H1 (cell line): ENCODE data around the gene GALNT4. TPM values are rescaled to one million over a fixed set of nuclear protein-coding genes. Genes with fewer than 3 reads are reported as not detected.

ENCODE experiments used
- CTCF ChIA-PET: fragments of 300-600 bp; sonication (Branson Sonifier 250); formaldehyde crosslinking; loops from one replicate; lab custom pipeline; 2021; ENCODE audit not compliant: partially characterized antibody; lab: Charles Lee
- POLR2A ChIA-PET: fragments of 300-600 bp; sonication (Branson Sonifier 250); formaldehyde crosslinking; loops from one replicate; lab custom pipeline; 2021; ENCODE audit warnings: inconsistent platforms; ENCODE audit not compliant: partially characterized antibody; lab: Charles Lee
- DNase-seq, 2 experiments: peaks; one replicate each; pipeline versions ENCODE4 v3.0.0 to v3.0.0-alpha.2; 2010 to 2022; ENCODE audit warnings: low spot score in 2 of 2, low read depth in 1 of 2, mixed read lengths in 1 of 2
- FAIRE-seq: peaks from 2 replicates; lab custom pipeline; 2011; peaks lifted over from hg19 to GRCh38; lab: Jason Lieb, UNC
- H2AFZ ChIP-seq: 2 replicates; pipeline ENCODE4 v1.8.1; 2012; ENCODE audit warnings: low read length, inconsistent platforms
- H2AK5ac ChIP-seq: 2 replicates; pipeline ENCODE4 v1.6.1; 2013; ENCODE audit warnings: low read depth, low read length
- H2BK120ac ChIP-seq: replicated peaks from 2 replicates; pipeline ENCODE3; 2013; ENCODE audit warnings: low read depth, low read length, inconsistent platforms
- H2BK12ac ChIP-seq: 2 replicates; pipeline ENCODE4 v1.6.1; 2013; ENCODE audit warnings: low read depth, low read length
- H2BK15ac ChIP-seq: 2 replicates; pipeline ENCODE4 v1.6.1; 2013; ENCODE audit warnings: low read length
- H2BK20ac ChIP-seq: 2 replicates; pipeline ENCODE4 v1.6.1; 2013; ENCODE audit warnings: low read length
- H2BK5ac ChIP-seq: 2 replicates; pipeline ENCODE4 v1.6.1; 2013; ENCODE audit warnings: low read depth, low read length
- H3K14ac ChIP-seq: 2 replicates; pipeline ENCODE4 v1.6.1; 2013; ENCODE audit warnings: inconsistent platforms; ENCODE audit not compliant: insufficient read length
- H3K18ac ChIP-seq: 2 replicates; pipeline ENCODE4 v1.6.1; 2013; ENCODE audit warnings: low read length; ENCODE audit errors: extremely low read depth
- H3K23ac ChIP-seq: 2 replicates; pipeline ENCODE4 v1.6.1; 2013; ENCODE audit warnings: inconsistent platforms; ENCODE audit not compliant: insufficient read length
- H3K23me2 ChIP-seq: 2 replicates; pipeline ENCODE4 v1.6.1; 2013; ENCODE audit warnings: low read depth, low read length
- H3K27ac ChIP-seq: 2 replicates; pipeline ENCODE4 v1.6.1; 2011; ENCODE audit warnings: low read depth, low read length, inconsistent platforms
- H3K27me3 ChIP-seq, 4 experiments: replicated peaks in 1 of 4; 1 replicate in 1 of 4; 2 replicates in 3 of 4; pipeline versions ENCODE4 v1.6.1 to v1.8.1; 2011 to 2013; ENCODE audit warnings: low read length in 3 of 4, mild to moderate bottlenecking in 3 of 4, inconsistent platforms in 2 of 4, mixed read lengths in 2 of 4, moderate library complexity in 1 of 4; ENCODE audit not compliant: control insufficient read depth in 3 of 4, insufficient read depth in 3 of 4; ENCODE audit errors: extremely low read depth in 1 of 4
- H3K36me3 ChIP-seq, 4 experiments: 2 replicates each; pipeline versions ENCODE4 v1.6.1 to v1.8.1; 2011 to 2013; ENCODE audit warnings: mild to moderate bottlenecking in 4 of 4, low read length in 3 of 4, moderate library complexity in 2 of 4, control low read depth in 1 of 4, inconsistent platforms in 1 of 4; ENCODE audit not compliant: insufficient read depth in 4 of 4, control insufficient read depth in 2 of 4
- H3K4ac ChIP-seq: replicated peaks from 2 replicates; pipeline ENCODE3; 2013; ENCODE audit warnings: low read length, low read depth, mixed read lengths, inconsistent platforms; ENCODE audit not compliant: insufficient read length
- H3K4me1 ChIP-seq, 4 experiments: replicated peaks in 1 of 4; 1 replicate in 1 of 4; 2 replicates in 3 of 4; pipeline versions ENCODE4 v1.6.1 to v1.8.1; 2011 to 2013; ENCODE audit warnings: low read length in 3 of 4, inconsistent platforms in 2 of 4, mixed read lengths in 1 of 4; ENCODE audit not compliant: insufficient read depth in 4 of 4, control insufficient read depth in 3 of 4
- H3K4me2 ChIP-seq, 2 experiments: 2 replicates each; pipeline versions ENCODE4 v1.6.1 to v1.8.1; 2011 to 2013; ENCODE audit warnings: low read depth in 2 of 2, low read length in 2 of 2, control low read depth in 1 of 2, inconsistent platforms in 1 of 2, mild to moderate bottlenecking in 1 of 2; ENCODE audit not compliant: insufficient read depth in 1 of 2
- H3K4me3 ChIP-seq, 4 experiments: fragments of 200-600, 300-600 bp in 1 of 4; sonication (generic), shearing (Covaris generic), sonication (Bioruptor Twin) in 1 of 4; 2 replicates each; pipeline versions ENCODE4 v1.5.1 to v1.8.1; 2011 to 2016; ENCODE audit warnings: low read length in 4 of 4, low read depth in 3 of 4, control low read depth in 2 of 4, inconsistent platforms in 2 of 4, mild to moderate bottlenecking in 2 of 4, mixed read lengths in 1 of 4, moderate library complexity in 1 of 4; ENCODE audit not compliant: insufficient read depth in 2 of 4; ENCODE audit errors: extremely low read depth in 1 of 4
- H3K56ac ChIP-seq: replicated peaks from 2 replicates; pipeline ENCODE3; 2013; ENCODE audit warnings: low read depth, mild to moderate bottlenecking, mixed read lengths, low read length, inconsistent platforms; ENCODE audit not compliant: insufficient read length
- H3K79me1 ChIP-seq: 2 replicates; pipeline ENCODE4 v1.6.1; 2013; ENCODE audit warnings: low read depth, low read length, control low read depth
- H3K79me2 ChIP-seq, 2 experiments: 2 replicates each; pipeline versions ENCODE4 v1.6.1 to v1.8.1; 2012 to 2013; ENCODE audit warnings: low read length in 2 of 2, mild to moderate bottlenecking in 2 of 2, inconsistent platforms in 1 of 2; ENCODE audit not compliant: insufficient read depth in 2 of 2, control insufficient read depth in 1 of 2
- H3K9ac ChIP-seq, 4 experiments: replicated peaks in 1 of 4; 1 replicate in 1 of 4; 2 replicates in 3 of 4; pipeline versions ENCODE4 v1.6.1 to v1.8.1; 2011 to 2013; ENCODE audit warnings: low read depth in 3 of 4, low read length in 3 of 4, control low read depth in 2 of 4, mild to moderate bottlenecking in 2 of 4, moderate library complexity in 2 of 4, inconsistent platforms in 1 of 4; ENCODE audit errors: extremely low read depth in 1 of 4
- H3K9me3 ChIP-seq, 2 experiments: 2 replicates each; pipeline versions ENCODE4 v1.6.1 to v1.8.1; 2012 to 2013; ENCODE audit warnings: mild to moderate bottlenecking in 2 of 2, moderate library complexity in 2 of 2, control low read depth in 1 of 2, inconsistent platforms in 1 of 2, low read depth in 1 of 2, low read length in 1 of 2, mixed read lengths in 1 of 2; ENCODE audit not compliant: insufficient read depth in 2 of 2
- H4K20me1 ChIP-seq, 2 experiments: replicated peaks in 1 of 2; 2 replicates each; pipeline versions ENCODE3 to v1.8.1; 2011 to 2013; ENCODE audit warnings: inconsistent platforms in 2 of 2, low read length in 2 of 2, mild to moderate bottlenecking in 1 of 2; ENCODE audit not compliant: insufficient read depth in 2 of 2, control insufficient read depth in 1 of 2
- H4K5ac ChIP-seq: 2 replicates; pipeline ENCODE4 v1.6.1; 2013; ENCODE audit warnings: low read length, low read depth, mixed read lengths, inconsistent platforms; ENCODE audit not compliant: insufficient read length
- H4K8ac ChIP-seq: 2 replicates; pipeline ENCODE4 v1.8.0; 2013; ENCODE audit warnings: mild to moderate bottlenecking, moderate library complexity, low read length, inconsistent platforms; ENCODE audit not compliant: insufficient read depth; ENCODE audit errors: extremely low read depth
- H4K91ac ChIP-seq: replicated peaks from 2 replicates; pipeline ENCODE3; 2013; ENCODE audit warnings: low read length, mixed read lengths, inconsistent platforms; ENCODE audit not compliant: insufficient read length
- EGR1 ChIP-seq: IDR thresholded peaks from 2 replicates; pipeline ENCODE4 v1.6.1; 2011; ENCODE audit warnings: low read depth, low read length, borderline replicate concordance
- GABPA ChIP-seq: IDR thresholded peaks from 2 replicates; pipeline ENCODE4 v1.6.1; 2011; ENCODE audit warnings: mild to moderate bottlenecking, low read length, moderate library complexity, borderline replicate concordance; ENCODE audit not compliant: insufficient read depth
- KDM1A ChIP-seq: fragments of 200-600, 300-600 bp; sonication (generic); IDR thresholded peaks from 2 replicates; pipeline ENCODE4 v1.7.1; 2016; ENCODE audit warnings: mild to moderate bottlenecking, low read length, borderline replicate concordance
- MAFK ChIP-seq: IDR thresholded peaks from 2 replicates; pipeline ENCODE4 v1.6.1; 2012; ENCODE audit warnings: low read depth, mild to moderate bottlenecking, improper control_type of control experiment, low read length
- RFX5 ChIP-seq: IDR thresholded peaks from 2 replicates; pipeline ENCODE4 v1.6.1; 2011; ENCODE audit warnings: low read depth, low read length, improper control_type of control experiment, borderline replicate concordance
- SAP30 ChIP-seq: fragments of 300-600 bp; sonication (generic); IDR thresholded peaks from 2 replicates; pipeline ENCODE4 v1.7.1; 2012; ENCODE audit warnings: low read length, moderate library complexity, mild to moderate bottlenecking, inconsistent platforms; ENCODE audit not compliant: insufficient read depth, insufficient replicate concordance
- YY1 ChIP-seq: IDR thresholded peaks from 2 replicates; pipeline ENCODE4 v1.6.1; 2011; ENCODE audit warnings: low read depth, mild to moderate bottlenecking, low read length
- WGBS, 2 experiments: shearing (Covaris generic) in 1 of 2; methylation state at CpG; one replicate each; pipeline versions ENCODE4 v1.1.6 to v1.1.7; 2013 to 2015; ENCODE audit warnings: low lambda C conversion rate in 2 of 2, mixed read lengths in 2 of 2, inconsistent platforms in 1 of 2, low coverage in 1 of 2, missing lambda C conversion rate in 1 of 2; ENCODE audit not compliant: insufficient replicate concordance in 2 of 2, insufficient coverage in 1 of 2, insufficient read length in 1 of 2; ENCODE audit errors: extremely low coverage in 1 of 2, missing lambda C conversion rate in 1 of 2; 5-methylcytosine and 5-hydroxymethylcytosine counted together
- polyA plus RNA-seq, 7 experiments: library from polyadenylated mRNA; depleted of rRNA in 3 of 7; stranded (reverse) in 5 of 7; unstranded in 2 of 7; fragments of >200 nt in 5 of 7; fragments of 200-250 nt in 2 of 7; gene quantifications; 1 replicate in 5 of 7; 2 replicates in 1 of 7; 4 replicates in 1 of 7; pipeline versions ENCODE4 v1.2.1 to v1.2.3, GENCODE V29; 2011 to 2013; ENCODE audit warnings: missing spikeins in 2 of 7, mixed read lengths in 2 of 7
- total RNA-seq: library from RNA; stranded (reverse); fragmentation: NEBNext Ultra II Directional; extraction: Animal tissue kit (Norgen Biotek cat#: 25700); gene quantifications from 2 replicates; pipeline ENCODE4 v1.2.1, GENCODE V29; 2021
- TF ChIP-seq, protein P1 (sequence below): IDR thresholded peaks from 2 replicates; pipeline ENCODE4 v1.6.1; 2012; ENCODE audit warnings: inconsistent platforms
- TF ChIP-seq, protein P2 (sequence below): IDR thresholded peaks from 2 replicates; pipeline ENCODE4 v1.6.1; 2011; ENCODE audit warnings: low read length, improper control_type of control experiment
- TF ChIP-seq, protein P3 (sequence below): IDR thresholded peaks from 2 replicates; pipeline ENCODE4 v1.6.1; 2012; ENCODE audit warnings: low read length, inconsistent platforms

The GALNT4 gene
- total and polyA plus RNA-seq, 2 of the 8 experiments (the other 6 are each of a cell fraction or from before 2014, with no cell fraction given): 0.45 to 3.3 TPM

DNA sequence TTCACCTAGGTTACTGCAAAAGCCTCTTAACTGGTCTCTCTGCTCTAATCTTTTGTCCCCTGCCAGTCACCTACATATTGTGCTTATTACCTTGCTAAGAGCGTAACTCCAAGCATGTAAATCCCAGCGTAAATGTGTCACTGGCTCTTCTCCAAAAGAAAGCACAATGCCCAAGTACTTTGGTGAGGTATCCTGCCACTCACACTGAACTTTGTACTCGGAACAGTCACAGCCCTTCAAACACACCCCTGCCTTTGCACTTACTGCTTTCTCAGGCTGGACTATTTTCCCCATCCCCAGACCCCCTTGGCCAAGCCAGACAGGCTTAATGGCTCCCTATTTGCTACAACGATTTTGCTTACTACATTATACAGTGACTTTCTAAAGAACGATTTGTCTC is 31.7 kb downstream of the GALNT4 start:
- 89% methylated on average over 5 of the region's 5 CpGs; no CpG with 5 or more reads in 1 of the 2 experiments for WGBS, 2 experiments
- no peak overlapping the region for H2AK5ac ChIP-seq
- no peak overlapping the region for H3K18ac ChIP-seq
- 0 out of 7 replicates have a peak, but pooled peaks cover 0 to 3% (median 0%) of the 10 kb centered on the region in 4 experiments for H3K4me1 ChIP-seq
- H2AFZ ChIP-seq: no peak overlapping the region
- DNase-seq (no peak), FAIRE-seq (no peak)
- no peak overlapping the region for H3K56ac ChIP-seq
- H3K4me2 ChIP-seq: no peak overlapping the region
- ChIA-PET POLR2A (no interaction called here), CTCF (interaction anchor here (0.8 to 1.2 kb wide), 3 partner anchors 15 to 476 kb away, joined by 3 to 5 read pairs (median 3); no protein-coding TSS in a partner anchor)
- no peaks in the 10 kb centered on the region for H3K79me1 ChIP-seq
- H2BK15ac ChIP-seq: no peak overlapping the region
- H3K9ac ChIP-seq: no peak overlapping the region
- no peak overlapping the region for H3K23ac ChIP-seq
- H3K23me2 ChIP-seq: no peaks in the 10 kb centered on the region
- 0 out of 8 replicates have a peak, but pooled peaks cover 0 to 3% (median 0%) of the 10 kb centered on the region in 4 experiments for H3K36me3 ChIP-seq
- H4K20me1 ChIP-seq: no peaks in the 10 kb centered on the region
- H3K4ac ChIP-seq: no peak overlapping the region
- H2BK12ac ChIP-seq: no peak overlapping the region
- H2BK120ac ChIP-seq: no peak overlapping the region
- H4K91ac ChIP-seq: no peak overlapping the region
- H3K4me3 ChIP-seq: no peak overlapping the region
- no peaks in the 10 kb centered on the region for H3K27me3 ChIP-seq
- H3K79me2 ChIP-seq: no peaks in the 10 kb centered on the region
- H4K8ac ChIP-seq: no peak overlapping the region
- no peak overlapping the region for H2BK20ac ChIP-seq
- H3K14ac ChIP-seq: no peak overlapping the region
- H2BK5ac ChIP-seq: no peak overlapping the region
- H3K9me3 ChIP-seq: no peaks in the 10 kb centered on the region
- no peak overlapping the region for H3K27ac ChIP-seq
- H4K5ac ChIP-seq: no peak overlapping the region
- TF ChIP-seq SAP30 (no peak), MAFK (no peak), EGR1 (no peak), KDM1A (no peak), YY1 (no peak), RFX5 (no peak), GABPA (no peak)
- TF ChIP-seq, protein P1, sequence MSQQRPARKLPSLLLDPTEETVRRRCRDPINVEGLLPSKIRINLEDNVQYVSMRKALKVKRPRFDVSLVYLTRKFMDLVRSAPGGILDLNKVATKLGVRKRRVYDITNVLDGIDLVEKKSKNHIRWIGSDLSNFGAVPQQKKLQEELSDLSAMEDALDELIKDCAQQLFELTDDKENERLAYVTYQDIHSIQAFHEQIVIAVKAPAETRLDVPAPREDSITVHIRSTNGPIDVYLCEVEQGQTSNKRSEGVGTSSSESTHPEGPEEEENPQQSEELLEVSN: no peak
- TF ChIP-seq, protein P2, sequence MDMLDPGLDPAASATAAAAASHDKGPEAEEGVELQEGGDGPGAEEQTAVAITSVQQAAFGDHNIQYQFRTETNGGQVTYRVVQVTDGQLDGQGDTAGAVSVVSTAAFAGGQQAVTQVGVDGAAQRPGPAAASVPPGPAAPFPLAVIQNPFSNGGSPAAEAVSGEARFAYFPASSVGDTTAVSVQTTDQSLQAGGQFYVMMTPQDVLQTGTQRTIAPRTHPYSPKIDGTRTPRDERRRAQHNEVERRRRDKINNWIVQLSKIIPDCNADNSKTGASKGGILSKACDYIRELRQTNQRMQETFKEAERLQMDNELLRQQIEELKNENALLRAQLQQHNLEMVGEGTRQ: no peak
- TF ChIP-seq, protein P3, sequence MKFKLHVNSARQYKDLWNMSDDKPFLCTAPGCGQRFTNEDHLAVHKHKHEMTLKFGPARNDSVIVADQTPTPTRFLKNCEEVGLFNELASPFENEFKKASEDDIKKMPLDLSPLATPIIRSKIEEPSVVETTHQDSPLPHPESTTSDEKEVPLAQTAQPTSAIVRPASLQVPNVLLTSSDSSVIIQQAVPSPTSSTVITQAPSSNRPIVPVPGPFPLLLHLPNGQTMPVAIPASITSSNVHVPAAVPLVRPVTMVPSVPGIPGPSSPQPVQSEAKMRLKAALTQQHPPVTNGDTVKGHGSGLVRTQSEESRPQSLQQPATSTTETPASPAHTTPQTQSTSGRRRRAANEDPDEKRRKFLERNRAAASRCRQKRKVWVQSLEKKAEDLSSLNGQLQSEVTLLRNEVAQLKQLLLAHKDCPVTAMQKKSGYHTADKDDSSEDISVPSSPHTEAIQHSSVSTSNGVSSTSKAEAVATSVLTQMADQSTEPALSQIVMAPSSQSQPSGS: no peak
